ENCODE measurements around the gene DPP4.

DNA sequence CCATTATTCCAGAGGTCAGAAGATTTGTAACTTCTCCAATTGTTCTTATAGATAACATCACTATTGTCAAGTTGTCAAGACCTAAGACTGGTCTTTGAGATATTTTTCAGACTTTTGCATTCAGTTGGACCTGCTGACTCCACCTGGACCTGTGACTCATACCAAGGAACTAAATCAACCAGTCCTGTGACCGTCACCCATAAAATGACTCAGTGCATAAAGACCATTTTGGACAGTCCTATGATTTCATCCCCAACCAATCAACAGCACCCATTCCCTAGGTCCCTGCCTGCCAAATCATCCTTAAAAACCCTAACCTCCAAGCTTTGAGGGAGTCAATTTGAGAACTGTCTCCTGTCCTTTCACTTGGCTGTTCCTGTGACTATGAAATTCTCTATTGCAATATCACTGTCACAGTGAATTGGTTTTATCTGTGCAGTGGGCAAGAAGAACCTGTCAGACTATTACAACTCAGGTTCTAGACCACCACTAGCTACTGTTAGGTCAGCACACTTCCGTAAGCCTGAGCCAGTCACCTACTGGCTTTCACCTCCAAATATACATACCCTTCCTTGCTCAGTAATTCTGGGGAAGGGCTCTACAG is 17.1 kb downstream of the DPP4 start:
- no peak for TF ChIP-seq POLR2A (IDR thresholded peaks at IDR 0.05)
- TF ChIP-seq, protein P1, sequence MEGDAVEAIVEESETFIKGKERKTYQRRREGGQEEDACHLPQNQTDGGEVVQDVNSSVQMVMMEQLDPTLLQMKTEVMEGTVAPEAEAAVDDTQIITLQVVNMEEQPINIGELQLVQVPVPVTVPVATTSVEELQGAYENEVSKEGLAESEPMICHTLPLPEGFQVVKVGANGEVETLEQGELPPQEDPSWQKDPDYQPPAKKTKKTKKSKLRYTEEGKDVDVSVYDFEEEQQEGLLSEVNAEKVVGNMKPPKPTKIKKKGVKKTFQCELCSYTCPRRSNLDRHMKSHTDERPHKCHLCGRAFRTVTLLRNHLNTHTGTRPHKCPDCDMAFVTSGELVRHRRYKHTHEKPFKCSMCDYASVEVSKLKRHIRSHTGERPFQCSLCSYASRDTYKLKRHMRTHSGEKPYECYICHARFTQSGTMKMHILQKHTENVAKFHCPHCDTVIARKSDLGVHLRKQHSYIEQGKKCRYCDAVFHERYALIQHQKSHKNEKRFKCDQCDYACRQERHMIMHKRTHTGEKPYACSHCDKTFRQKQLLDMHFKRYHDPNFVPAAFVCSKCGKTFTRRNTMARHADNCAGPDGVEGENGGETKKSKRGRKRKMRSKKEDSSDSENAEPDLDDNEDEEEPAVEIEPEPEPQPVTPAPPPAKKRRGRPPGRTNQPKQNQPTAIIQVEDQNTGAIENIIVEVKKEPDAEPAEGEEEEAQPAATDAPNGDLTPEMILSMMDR (IDR thresholded peaks at IDR 0.05) = no peak
